ENCODE results near the gene ID3.

ID3 gene

GRCh38 chr1:23514111-23514679 lies 45.1 kb downstream of the ID3 start:
- H3K4me1 ChIP-seq (ENCODE audit: control insufficient read depth, low read length): no peaks in the 10 kb centered on the region
- H3K27ac ChIP-seq (ENCODE audit: low read depth, low read length): no peak overlapping the region
- H3K4me3 ChIP-seq (ENCODE audit: low read length): no peak overlapping the region
- H3F3A ChIP-seq (ENCODE audit: control insufficient read depth, insufficient read depth): peaks cover 28% of the 10 kb centered on the region
- H3K4me2 ChIP-seq (ENCODE audit: low read length): no peak overlapping the region
- H3K27me3 ChIP-seq (ENCODE audit: control insufficient read depth, low read length): no peaks in the 10 kb centered on the region
- peaks cover 47% of the 10 kb centered on the region for H3K79me2 ChIP-seq (ENCODE audit: control insufficient read depth, low read length)
- no peaks in the 10 kb centered on the region for H3K9me2 ChIP-seq (replicated peaks; ENCODE audit: control insufficient read depth, low read length)
- peaks cover 95% of the 10 kb centered on the region for H3K36me3 ChIP-seq (ENCODE audit: control insufficient read depth, low read length)
- H4K20me1 ChIP-seq (ENCODE audit: control insufficient read depth, insufficient read depth, low read depth, low read length): peaks cover 12% of the 10 kb centered on the region; the same call in 1 of the 2 replicates
- no peaks in the 10 kb centered on the region for H3K9me3 ChIP-seq (ENCODE audit: control insufficient read depth, insufficient read depth, low read length)
- TF ChIP-seq EZH2phosphoT487 (IDR thresholded peaks at IDR 0.05; ENCODE audit: borderline replicate concordance, low read length) (no peak), CTCF (IDR thresholded peaks at IDR 0.05; ENCODE audit: low read depth, low read length, poor library complexity, severe bottlenecking) (no peak)

DNA sequence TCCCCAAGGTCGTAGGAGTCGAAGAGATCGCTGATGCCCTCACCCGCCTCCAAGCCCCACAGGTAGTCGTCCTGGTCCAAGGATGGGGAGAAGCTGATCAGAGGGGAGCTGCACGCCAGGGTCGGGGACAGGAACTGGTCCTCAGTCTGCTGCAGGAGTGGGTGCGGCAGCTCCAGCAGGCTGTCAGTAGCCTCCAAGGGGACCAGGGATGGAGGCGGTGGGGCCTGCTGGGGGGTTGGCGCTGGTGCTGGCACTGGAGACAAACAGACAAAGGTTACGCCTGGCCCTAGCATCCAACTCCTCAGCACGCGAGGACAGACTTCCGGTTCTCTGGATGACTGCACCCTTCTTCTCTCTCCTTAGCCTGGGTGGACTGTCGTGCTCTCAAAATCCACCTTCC lies 49.4 kb downstream of the ID3 start:
- Histone ChIP-seq H3K79me2 (ENCODE audit: control insufficient read depth, low read length) (peaks cover 18% of the 10 kb centered on the region), H3K36me3 (ENCODE audit: control insufficient read depth, low read length) (peaks cover 93% of the 10 kb centered on the region)

More for the DNA sequence above, 49.4 kb downstream of the ID3 start:
- Histone ChIP-seq H3K9me2 (replicated peaks; ENCODE audit: control insufficient read depth, low read length) (no peaks in the 10 kb centered on the region), H3K27ac (ENCODE audit: low read depth, low read length) (no peak overlapping the region), H3F3A (ENCODE audit: control insufficient read depth, insufficient read depth) (peaks cover 58% of the 10 kb centered on the region), H4K20me1 (ENCODE audit: control insufficient read depth, insufficient read depth, low read depth, low read length) (peaks cover 7% of the 10 kb centered on the region; the same call in 1 of the 2 replicates), H3K4me3 (ENCODE audit: low read length) (no peak overlapping the region), H3K9me3 (ENCODE audit: control insufficient read depth, insufficient read depth, low read length) (no peaks in the 10 kb centered on the region), H3K27me3 (ENCODE audit: control insufficient read depth, low read length) (no peaks in the 10 kb centered on the region), H3K4me1 (ENCODE audit: control insufficient read depth, low read length) (no peaks in the 10 kb centered on the region), H3K4me2 (ENCODE audit: low read length) (no peak overlapping the region)
- TF ChIP-seq EZH2phosphoT487 (IDR thresholded peaks at IDR 0.05; ENCODE audit: borderline replicate concordance, low read length): no peak
- no peak for TF ChIP-seq CTCF (IDR thresholded peaks at IDR 0.05; ENCODE audit: low read depth, low read length, poor library complexity, severe bottlenecking)
